ENCODE data around the gene PARL. TPM values are rescaled to one million over a fixed set of nuclear protein-coding genes. Genes with fewer than 3 reads are reported as not detected.
A peak's percentile ranks its signal among the peaks of the same experiment; 100 is the strongest.

The PARL gene
- total and polyA plus RNA-seq, 10 donors: 34.5 to 119 (median 56.5) TPM

GRCh38 chr3:183897606-183898005 lies 12.9 kb upstream of the PARL start:
- no peak for DNase-seq
- H3K27ac ChIP-seq: no peak overlapping the region
- peaks cover 0 to 5% (median 0%) of the 10 kb centered on the region in 8 donors for H3K9me3 ChIP-seq
- H3K4me3 ChIP-seq: no peak overlapping the region
- TF ChIP-seq POLR2A (IDR thresholded peaks at IDR 0.05) (no peak), CTCF (IDR thresholded peaks at IDR 0.05 in 8 of 11, conservative IDR thresholded peaks at IDR 0.05 in 3 of 11) (no peak), POLR2AphosphoS5 (IDR thresholded peaks at IDR 0.05) (no peak)
- no peaks in the 10 kb centered on the region for H3K36me3 ChIP-seq
- 83 to 88% (median 86%) methylated on average over 4 of the region's 4 CpGs for WGBS, 5 donors
- H3K4me1 ChIP-seq: peaks cover 0 to 8% (median 2%) of the 10 kb centered on the region in 6 donors
- intact Hi-C loops (cut with DNase I; ENCODE audit: low total_unique reads): loop anchor here (5.0 kb wide), 1 partner anchor 120 kb away; the partner anchor contains the start of gene ABCC5
- H3K27me3 ChIP-seq (replicated peaks in 1 of 7): peaks cover 0 to 39% (median 6%) of the 10 kb centered on the region in 7 donors

- Histone ChIP-seq H3K27ac (no peak overlapping the region), H3K9me3 (peaks cover 0 to 5% (median 0%) of the 10 kb centered on the region in 8 donors), H3K4me3 (no peak overlapping the region), H3K4me1 (peaks cover 0 to 8% (median 2%) of the 10 kb centered on the region in 6 donors), H3K36me3 (no peaks in the 10 kb centered on the region), H3K27me3 (replicated peaks in 1 of 7) (peaks cover 0 to 47% (median 6%) of the 10 kb centered on the region in 7 donors)
- no peak for DNase-seq
- no peak for TF ChIP-seq POLR2AphosphoS5 (IDR thresholded peaks at IDR 0.05)
- no peak for TF ChIP-seq POLR2A (IDR thresholded peaks at IDR 0.05)
- TF ChIP-seq CTCF (IDR thresholded peaks at IDR 0.05 in 8 of 11, conservative IDR thresholded peaks at IDR 0.05 in 3 of 11): no peak
- intact Hi-C loops (cut with DNase I; ENCODE audit: low total_unique reads): loop anchor here (5.0 kb wide), 1 partner anchor 121 kb away; the partner anchor contains the start of gene ABCC5
- WGBS, 5 donors: 9 to 32% (median 11%) methylated on average over 2 of the region's 2 CpGs
Observed at GRCh38 chr3:183896610-183897009, 11.9 kb upstream of the PARL start.

GRCh38 chr3:183896184-183896583 lies 11.5 kb upstream of the PARL start:
- intact Hi-C loops (cut with DNase I; ENCODE audit: low total_unique reads): loop anchor here (5.0 kb wide), 1 partner anchor 121 kb away; the partner anchor contains the start of gene ABCC5
- peak; percentile 53 for DNase-seq
- TF ChIP-seq POLR2AphosphoS5 (IDR thresholded peaks at IDR 0.05): no peak
- TF ChIP-seq CTCF (IDR thresholded peaks at IDR 0.05 in 8 of 11, conservative IDR thresholded peaks at IDR 0.05 in 3 of 11): no peak
- TF ChIP-seq POLR2A (IDR thresholded peaks at IDR 0.05): no peak
- Histone ChIP-seq H3K4me3 (no peak overlapping the region), H3K36me3 (no peaks in the 10 kb centered on the region), H3K4me1 (peaks cover 0 to 8% (median 2%) of the 10 kb centered on the region in 6 donors), H3K9me3 (peaks cover 0 to 5% (median 0%) of the 10 kb centered on the region in 8 donors), H3K27me3 (replicated peaks in 1 of 7) (peaks cover 0 to 47% (median 6%) of the 10 kb centered on the region in 7 donors), H3K27ac (no peak overlapping the region)
- 78 to 94% (median 81%) methylated on average over 2 to 3 of the region's 3 CpGs; no CpG with 5 or more reads in 1 of the 5 donors for WGBS, 5 donors

- peaks cover 0 to 8% (median 2%) of the 10 kb centered on the region in 6 donors for H3K4me1 ChIP-seq
- intact Hi-C loops (cut with DNase I; ENCODE audit: low total_unique reads): loop anchor here (5.0 kb wide), 1 partner anchor 122 kb away; the partner anchor contains the start of gene ABCC5
- WGBS, 5 donors: 89 to 95% (median 95%) methylated on average over 4 to 6 of the region's 6 CpGs
- H3K4me3 ChIP-seq: no peak overlapping the region
- peaks cover 0 to 5% (median 0%) of the 10 kb centered on the region in 8 donors for H3K9me3 ChIP-seq
- no peaks in the 10 kb centered on the region for H3K36me3 ChIP-seq
- no peak overlapping the region for H3K27ac ChIP-seq
- no peak for TF ChIP-seq CTCF (IDR thresholded peaks at IDR 0.05 in 8 of 11, conservative IDR thresholded peaks at IDR 0.05 in 3 of 11)
- no peak for TF ChIP-seq POLR2A (IDR thresholded peaks at IDR 0.05)
- TF ChIP-seq POLR2AphosphoS5 (IDR thresholded peaks at IDR 0.05): no peak
- H3K27me3 ChIP-seq (replicated peaks in 1 of 7): peaks cover 0 to 47% (median 6%) of the 10 kb centered on the region in 7 donors
- peak; percentile 63 for DNase-seq
Observed at GRCh38 chr3:183895774-183896173, 11.1 kb upstream of the PARL start.

All from spleen (tissue), 11 donors.